GM18868 (cell line): Measurements from ENCODE around the gene SUOX.
A peak's percentile ranks its signal among the peaks of the same experiment; 100 is the strongest.
"Not testable (repeated sequence)": the region's sequence is repeated elsewhere in the genome, so short reads cannot be mapped to it uniquely, and the experiment has no call there.

Source experiments
- ATAC-seq: cut with Tn5 transposase; IDR thresholded peaks from one replicate; pipeline ENCODE4 v1.9.1; 2021; ENCODE audit warnings: mild to moderate bottlenecking, moderate library complexity; ENCODE audit not compliant: unreplicated experiment

The SUOX gene

DNA sequence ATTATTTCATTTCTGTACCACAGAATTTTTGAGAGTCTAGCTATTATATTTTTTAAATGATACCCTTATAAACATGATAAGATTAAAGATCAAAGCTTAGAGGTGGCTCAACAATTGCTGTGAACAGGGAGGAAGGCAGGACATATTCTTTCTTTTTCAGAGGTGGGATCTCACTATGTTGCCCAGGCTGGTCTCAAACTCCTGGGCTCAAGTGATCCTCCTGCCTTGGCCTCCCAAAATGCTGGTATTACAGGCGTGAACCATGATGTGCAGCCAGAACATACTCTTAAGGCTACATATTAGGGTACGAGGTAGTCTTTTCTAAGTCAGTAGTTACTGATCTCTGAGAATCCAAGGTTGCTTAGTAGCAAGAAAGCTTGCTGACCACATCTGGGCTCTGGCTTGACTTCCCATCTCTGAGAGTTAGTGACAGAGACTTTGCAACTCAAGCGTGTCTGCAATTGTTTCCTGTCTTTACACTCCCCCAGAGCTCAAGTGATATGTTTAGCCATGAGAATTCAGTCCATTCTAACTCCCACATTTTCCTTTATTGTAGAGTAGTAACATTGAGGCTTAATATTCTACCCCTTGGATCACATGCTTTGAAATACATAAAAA lies 14.6 kb upstream of the SUOX start:
- ATAC-seq: peak; percentile 91

- no peak for ATAC-seq
These were observed 13.7 kb upstream of the SUOX start for GRCh38 chr12:55983232-55983842.

- no peak for ATAC-seq
These were observed 12.2 kb upstream of the SUOX start for GRCh38 chr12:55984861-55985260.

DNA sequence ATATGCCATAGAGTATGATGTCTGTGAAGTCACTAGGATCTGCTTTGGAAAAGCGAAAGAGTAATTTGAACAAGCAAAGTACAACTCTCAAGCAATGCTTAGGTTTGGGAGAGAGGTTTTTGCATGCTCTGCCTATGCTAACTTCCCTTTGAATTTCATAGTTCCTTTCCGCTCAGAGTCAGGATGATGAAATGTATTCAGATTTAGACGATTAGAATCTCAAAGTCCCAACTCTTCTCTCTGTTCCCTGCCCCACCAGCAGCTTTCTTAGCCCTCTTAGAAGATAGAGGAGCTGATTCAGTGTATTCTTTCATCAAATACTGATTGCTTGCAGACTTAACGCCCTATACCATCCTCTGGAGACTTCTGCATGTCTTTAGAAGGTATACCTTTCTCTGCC lies 11.7 kb upstream of the SUOX start:
- ATAC-seq: no peak

DNA sequence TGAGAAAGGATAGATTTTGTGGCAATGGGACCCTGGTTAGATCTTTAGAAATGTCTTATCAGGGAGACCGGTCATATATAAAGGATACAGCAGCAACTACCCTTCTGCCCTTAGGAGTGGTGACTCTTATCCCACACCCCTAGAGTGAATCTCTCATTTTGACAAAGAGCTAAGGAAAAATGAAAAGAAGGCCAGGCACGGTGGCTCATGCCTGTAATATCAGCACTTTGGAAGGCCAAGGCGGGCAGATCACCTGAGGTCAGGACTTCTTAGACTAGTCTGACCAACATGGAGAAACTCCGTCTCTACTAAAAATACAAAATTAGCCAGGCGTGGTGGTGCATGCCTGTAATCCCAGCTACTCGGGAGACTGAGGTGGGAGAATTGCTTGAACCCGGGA lies 11.1 kb upstream of the SUOX start:
- not testable (repeated sequence) for ATAC-seq

DNA sequence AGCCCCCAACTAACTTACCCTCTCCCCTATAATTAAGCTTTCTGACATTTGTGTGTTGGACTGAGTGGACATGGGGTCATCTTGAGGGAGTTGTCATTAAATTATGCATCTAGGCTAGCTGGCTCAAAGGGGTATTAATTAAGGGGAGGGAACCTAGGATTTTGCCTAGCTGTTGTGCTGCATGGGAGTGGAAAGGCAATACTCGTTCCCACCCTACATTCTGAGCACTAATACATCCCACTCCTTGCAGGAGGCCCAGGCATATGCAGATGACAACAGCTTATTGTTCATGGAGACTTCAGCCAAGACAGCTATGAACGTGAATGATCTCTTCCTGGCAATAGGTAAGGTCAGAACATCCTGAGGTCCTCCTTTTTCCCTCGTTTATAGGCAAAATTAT lies 6.0 kb upstream of the SUOX start:
- ATAC-seq: no peak

DNA sequence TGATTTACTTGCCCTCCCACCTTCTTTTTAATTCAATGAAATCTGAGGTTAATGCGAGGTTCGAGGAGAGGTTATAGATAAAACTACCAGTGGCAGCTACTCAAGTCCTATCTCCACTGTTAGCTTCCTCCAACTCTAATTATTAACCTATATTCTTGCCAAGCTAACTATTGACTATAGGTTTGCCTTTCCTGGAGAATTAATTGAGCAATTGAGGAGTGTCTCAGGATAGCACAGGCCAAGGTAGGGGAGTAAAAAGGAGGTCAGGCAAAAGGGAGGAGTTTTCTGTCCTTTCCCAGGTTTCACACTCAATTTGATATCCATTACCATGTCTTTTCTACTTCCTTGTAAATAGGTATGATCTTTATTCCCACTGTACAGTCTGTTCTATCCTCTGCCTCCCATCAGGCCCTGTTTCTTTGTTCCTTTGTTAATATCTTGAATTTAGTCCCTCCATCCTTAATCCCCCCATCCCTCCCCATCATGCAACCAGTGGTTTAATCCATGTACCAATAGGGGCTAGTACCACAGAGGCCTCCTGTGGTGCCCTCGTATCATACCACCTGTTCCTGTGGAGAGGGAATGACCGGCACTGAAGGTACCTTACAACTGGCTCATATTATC lies 3.7 kb upstream of the SUOX start:
- no peak for ATAC-seq

DNA sequence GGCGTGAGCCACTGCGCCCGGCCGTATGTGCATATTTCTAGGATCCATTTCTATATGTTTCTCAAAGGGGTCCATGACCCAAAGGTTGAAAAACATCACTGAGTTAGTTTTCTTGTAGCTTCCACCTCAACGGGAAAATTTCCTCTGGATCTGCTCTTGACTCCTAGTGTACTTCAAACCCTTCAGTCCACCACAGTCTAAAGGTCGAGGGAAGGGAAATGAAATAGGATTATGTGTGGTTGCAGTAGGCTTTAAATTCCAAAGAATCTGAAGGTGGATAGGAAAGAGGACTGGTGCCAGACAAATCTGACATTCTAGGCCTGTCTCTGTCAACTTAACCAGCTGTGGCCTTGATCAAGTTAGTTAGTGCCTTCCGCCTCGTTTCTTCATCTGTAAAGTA lies 1.7 kb upstream of the SUOX start:
- ATAC-seq: no peak

GRCh38 chr12:55996201-55996714 lies 818 bp upstream of the SUOX start:
- ATAC-seq: no peak

DNA sequence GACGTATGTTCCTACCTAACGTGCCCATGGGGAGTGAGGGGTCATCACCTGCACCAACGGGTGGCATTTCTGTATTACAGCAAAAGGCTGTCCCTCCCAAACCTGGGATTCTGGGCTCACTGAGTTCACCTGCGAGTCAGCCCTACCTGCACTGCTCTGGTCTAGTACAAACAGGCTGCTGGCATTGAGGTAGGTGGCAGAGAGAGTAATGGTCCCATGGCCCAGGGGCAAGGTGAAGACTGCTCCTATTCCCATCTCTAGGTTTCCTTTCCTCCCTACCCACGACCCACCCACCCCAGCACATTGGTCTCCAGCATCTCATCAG lies 421 bp downstream of the SUOX start:
- no peak for ATAC-seq

GRCh38 chr12:55999522-55999921 lies 2.4 kb downstream of the SUOX start:
- ATAC-seq: not testable (repeated sequence)

DNA sequence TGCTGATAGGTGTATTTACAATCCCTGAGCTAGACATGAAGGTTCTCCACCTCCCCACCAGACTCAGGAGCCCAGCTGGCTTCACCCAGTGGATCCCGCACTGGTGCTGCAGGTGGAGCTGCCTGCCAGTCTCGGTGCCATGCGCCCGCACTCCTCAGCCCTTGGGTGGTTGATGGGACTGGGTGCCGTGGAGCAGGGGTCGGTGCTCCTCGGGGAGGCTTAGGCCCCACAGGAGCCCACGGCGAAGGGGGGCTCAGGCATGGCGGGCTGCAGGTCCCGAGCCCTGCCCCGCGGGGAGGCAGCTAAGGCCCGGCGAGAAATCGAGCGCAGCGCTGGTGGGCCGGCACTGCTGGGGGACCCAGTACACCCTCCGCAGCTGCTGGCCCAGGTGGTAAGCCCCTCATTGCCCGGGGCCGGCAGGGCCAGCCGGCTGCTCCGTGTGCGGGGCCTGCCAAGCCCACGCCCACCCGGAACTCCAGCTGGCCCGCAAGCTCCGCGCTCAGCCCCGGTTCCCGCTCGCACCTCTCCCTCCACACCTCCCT lies 3.0 kb downstream of the SUOX start:
- ATAC-seq: not testable (repeated sequence)

DNA sequence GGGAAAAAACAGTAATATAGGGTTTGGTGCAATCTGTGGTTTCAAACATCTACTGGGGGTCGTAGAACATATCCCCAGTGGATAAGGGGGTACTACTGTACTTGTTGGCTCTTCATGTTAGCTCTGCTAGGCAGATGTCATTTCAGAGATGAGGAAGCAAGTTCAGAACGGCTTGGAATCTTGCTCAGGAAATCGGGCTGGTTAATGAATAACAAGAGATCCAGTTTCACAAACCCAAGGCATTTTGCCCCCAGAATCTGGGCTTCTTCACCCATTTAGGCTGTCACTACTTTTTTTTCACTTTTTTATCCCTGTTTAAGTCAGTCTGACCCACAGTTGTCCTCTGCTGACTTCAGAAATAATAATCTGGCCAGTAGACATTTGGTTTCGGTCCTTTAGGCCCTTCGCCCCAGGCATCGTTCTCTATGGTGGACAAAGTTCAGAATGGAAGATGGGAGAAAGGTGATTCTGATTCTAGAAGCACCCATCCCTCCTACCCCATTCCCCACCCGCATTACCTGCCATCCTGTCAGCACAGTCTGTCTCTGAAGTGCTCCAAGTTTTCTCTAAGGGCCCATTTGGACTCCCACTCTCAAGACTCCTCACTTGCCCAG lies 4.5 kb downstream of the SUOX start:
- ATAC-seq: no peak

GRCh38 chr12:56003376-56003775 lies 6.3 kb downstream of the SUOX start:
- not testable (repeated sequence) for ATAC-seq

GRCh38 chr12:56004211-56004610 lies 7.1 kb downstream of the SUOX start:
- ATAC-seq: no peak

DNA sequence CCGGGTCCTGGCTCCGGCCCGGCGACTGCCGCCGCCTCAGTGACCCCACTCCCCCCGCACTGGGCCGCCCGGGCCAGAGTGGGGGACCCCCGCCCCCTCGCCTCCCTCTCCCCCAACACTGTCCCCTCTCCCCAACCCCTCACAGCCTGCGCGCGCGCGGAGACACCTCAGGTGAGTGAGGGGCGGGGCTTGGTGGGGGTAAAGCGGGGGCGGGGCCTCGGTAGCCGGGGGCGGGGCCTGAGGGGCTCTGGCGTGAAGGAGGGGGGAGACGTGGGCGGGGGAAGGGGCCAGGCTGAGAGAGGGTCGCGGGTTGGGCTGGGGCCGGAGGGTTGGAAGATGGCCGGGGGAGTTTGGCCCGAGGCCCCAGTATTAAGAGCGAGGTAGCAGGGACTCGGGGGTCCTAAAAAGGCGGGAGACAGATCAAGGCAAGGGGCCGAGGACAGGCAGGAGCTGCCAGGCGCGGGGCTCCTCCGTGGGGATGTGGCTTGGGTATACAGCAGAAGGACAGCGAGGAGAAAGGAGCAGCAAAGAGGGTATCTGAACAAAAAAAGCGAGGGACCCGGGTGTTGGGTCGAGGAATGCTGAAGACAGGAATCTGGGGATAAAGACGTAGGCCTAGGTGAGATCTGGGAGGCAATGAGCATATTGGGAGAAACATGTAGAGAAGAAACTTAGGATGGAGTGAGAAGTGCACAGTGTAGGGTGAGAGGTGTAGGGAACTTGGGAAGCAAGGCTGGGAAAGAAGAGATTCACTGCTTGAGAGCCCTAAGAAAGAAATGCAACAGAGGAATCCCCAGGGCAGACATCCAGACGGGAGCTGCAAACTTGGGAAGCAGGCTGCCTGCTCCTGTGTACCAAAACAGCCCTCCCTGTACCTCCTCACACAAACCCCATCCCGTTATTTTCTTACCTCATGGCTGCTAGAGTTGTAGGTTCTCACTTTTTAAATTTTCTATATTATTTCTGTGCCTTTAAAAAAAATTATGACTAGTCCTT lies 10.8 kb downstream of the SUOX start:
- ATAC-seq: peak; percentile 37

GRCh38 chr12:56010111-56010570 lies 13.1 kb downstream of the SUOX start:
- no peak for ATAC-seq

DNA sequence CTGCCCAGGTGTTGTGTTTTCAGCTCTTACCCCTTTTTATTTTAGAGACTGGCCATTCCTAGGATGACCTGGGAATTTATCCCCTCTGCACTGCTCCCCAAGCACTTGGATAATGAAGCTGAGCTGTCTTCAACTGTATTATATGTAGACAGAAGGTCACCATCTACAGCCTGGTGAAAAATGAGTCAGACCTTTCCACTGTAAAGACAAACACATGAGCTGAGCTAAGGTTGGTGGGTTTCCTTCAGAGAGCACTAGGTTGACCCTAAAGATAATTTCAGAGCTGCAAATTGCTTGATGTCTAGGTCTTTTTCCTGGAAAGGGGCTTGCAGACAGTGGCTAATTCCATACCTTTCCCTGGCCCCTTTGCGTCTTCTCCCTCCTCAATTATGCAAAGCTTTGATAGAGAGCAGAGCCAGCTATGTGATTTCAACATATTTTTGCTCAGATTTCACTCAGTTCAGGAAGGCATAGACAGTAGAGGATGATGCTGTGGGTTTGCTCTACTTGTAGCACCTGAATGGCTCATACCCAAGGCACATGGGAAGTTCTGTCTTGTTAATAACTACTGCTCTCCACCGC lies 14.5 kb downstream of the SUOX start:
- ATAC-seq: no peak

DNA sequence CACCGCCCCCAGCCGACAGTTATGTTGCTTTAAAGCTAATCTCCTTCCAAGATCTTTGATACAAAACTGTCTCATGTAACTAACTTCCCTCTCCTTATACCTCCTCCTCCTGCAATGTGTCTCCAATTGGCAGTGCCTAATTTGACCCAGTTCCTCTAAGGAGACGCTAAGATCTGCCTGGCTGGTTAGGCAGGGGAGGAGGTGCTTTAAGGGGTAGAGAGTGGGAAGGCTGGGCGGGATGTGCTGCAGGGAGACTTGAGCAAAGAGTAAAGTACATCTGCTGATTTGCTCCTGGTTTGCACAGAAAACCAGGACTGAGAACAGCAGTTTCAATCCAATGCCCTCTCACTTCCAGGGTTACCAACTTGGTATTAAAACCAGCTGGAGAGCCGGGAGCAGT lies 16.4 kb downstream of the SUOX start:
- no peak for ATAC-seq

DNA sequence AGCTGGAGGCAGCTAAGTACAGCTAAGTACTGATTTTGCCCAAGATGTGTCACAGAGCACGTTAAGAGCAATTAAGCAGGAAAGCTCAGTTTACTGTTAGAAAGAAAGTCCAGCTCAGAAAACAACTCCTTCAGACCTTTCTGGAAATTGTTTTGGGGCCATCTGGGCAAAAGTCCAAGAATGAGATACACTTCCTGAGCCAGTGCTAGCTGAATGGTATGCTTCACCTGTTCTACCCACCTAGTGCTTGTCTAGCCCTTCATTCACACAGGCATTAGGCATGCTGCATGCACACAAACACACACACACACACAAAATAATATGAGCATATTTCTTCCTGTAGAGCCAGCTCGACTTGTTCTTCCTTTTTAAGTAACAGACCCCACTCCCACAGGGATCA lies 17.1 kb downstream of the SUOX start:
- ATAC-seq: no peak
